IPS-15b (cell line): ENCODE data around the gene RASL12.
"Not testable (repeated sequence)": the region's sequence is repeated elsewhere in the genome, so short reads cannot be mapped to it uniquely, and the experiment has no call there.

Experiments used
- H3K27me3 ChIP-seq: one replicate; pipeline ENCODE4 v1.6.1; 2013; ENCODE audit warnings: low read length; ENCODE audit not compliant: control insufficient read depth, insufficient read depth
- H3K36me3 ChIP-seq: one replicate; pipeline ENCODE4 v1.6.1; 2013; ENCODE audit warnings: low read length; ENCODE audit not compliant: control insufficient read depth, insufficient read depth
- H3K4me1 ChIP-seq: one replicate; pipeline ENCODE4 v1.6.1; 2013; ENCODE audit warnings: mild to moderate bottlenecking, low read length; ENCODE audit not compliant: control insufficient read depth, insufficient read depth
- H3K4me3 ChIP-seq: one replicate; pipeline ENCODE4 v1.5.1; 2013; ENCODE audit warnings: low read depth, low read length
- H3K9ac ChIP-seq: one replicate; pipeline ENCODE4 v1.6.1; 2013; ENCODE audit warnings: low read depth, mild to moderate bottlenecking, low read length
- H3K9me3 ChIP-seq: one replicate; pipeline ENCODE4 v1.6.1; 2013; ENCODE audit warnings: mild to moderate bottlenecking, low read length; ENCODE audit not compliant: control insufficient read depth, insufficient read depth

RASL12 gene

DNA sequence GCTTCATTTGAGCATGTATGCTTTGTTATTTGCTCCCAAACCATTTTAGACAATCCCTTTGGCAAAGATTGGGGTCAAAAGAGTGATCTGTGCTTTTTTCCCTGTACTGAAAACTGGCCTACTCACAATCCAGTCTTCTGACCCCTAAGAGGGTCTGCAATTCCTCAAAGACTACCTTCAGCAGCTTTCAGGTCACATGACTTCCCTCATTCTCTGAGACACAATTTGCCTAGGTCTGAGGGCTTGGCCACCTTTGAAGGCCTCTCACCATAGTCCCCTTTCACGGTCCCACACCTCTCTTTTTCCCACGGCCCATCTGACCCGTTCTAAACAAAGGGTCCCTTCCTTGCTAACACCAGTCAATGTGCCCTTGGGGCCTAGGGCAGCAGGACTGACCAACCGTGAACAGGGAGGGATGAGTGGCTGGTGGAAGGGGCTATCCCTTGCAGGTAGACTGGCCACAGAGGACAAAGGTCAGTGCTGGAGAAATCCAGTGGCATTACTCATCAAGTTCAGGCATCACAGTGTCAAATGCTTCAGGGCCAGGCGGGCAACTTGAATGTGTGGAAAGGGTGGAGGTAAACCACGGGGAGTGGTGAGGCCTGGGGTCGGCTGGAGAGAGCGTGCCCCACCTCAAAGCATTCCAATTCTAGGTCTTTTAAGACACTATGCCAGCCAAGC, 10.8 kb downstream of the RASL12 start:
- Histone ChIP-seq H3K9me3 (no peaks in the 10 kb centered on the region), H3K9ac (no peak overlapping the region), H3K4me1 (no peaks in the 10 kb centered on the region), H3K27me3 (no peaks in the 10 kb centered on the region), H3K4me3 (no peak overlapping the region), H3K36me3 (peaks cover 13% of the 10 kb centered on the region)

DNA sequence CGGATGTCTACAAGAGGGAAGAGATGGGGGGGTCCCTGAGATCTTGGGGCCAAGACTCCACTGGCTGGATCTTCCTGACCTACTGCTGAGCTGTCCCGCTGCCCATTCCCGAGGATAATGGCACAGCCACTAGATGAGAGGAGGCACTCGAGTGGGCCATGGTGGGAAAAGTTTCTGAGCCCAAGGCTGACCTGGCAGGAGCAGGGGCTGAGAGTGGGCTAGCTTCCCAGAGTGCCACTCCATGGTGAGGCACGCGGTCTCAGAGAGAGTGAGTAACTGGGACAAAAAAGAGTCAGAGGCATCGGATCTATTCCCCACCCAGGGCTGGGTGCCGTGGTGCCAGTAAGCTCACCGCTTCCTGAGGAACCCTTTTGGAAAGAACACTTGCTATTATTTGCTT, 11.7 kb downstream of the RASL12 start:
- H3K9ac ChIP-seq, result no peak overlapping the region
- H3K27me3 ChIP-seq, result no peaks in the 10 kb centered on the region
- no peak overlapping the region for H3K4me3 ChIP-seq
- peaks cover 13% of the 10 kb centered on the region for H3K36me3 ChIP-seq
- H3K4me1 ChIP-seq, result no peaks in the 10 kb centered on the region
- no peaks in the 10 kb centered on the region for H3K9me3 ChIP-seq

DNA sequence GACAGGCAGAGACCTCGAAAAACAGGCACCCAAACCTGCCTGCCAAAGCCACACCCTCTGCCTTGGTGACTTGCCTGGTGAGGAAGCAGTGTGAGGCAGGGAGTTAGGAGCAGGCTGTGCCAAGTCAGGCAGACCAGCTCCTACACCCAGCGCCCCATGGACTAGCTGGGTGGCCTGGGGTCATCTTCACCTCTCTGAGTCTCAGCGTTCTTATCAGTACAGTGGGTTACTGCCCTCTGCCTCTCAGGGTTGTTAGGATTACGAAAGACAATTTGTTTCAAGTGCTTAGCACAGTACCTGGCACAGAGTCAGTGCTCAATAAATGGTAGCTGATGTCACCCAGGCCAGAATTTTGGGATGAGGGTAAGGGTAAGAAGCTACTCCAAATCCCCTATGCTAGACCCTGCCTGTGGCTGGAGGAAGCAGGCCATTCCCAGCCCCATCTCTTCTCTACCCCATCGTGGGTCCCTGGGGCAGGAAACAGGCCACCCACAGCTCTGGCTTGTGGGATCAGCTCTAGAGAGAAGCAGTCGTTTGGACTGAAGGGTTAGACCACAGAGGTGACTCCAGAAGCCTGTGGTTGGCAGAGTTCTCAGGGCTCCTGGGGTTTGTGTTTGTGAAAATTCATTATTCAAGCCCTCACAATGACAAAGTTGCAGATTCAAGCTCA, 12.5 kb downstream of the RASL12 start:
- Histone ChIP-seq H3K9me3 (no peaks in the 10 kb centered on the region), H3K9ac (no peak overlapping the region), H3K4me3 (no peak overlapping the region), H3K27me3 (no peaks in the 10 kb centered on the region), H3K4me1 (no peaks in the 10 kb centered on the region), H3K36me3 (peaks cover 13% of the 10 kb centered on the region)

DNA sequence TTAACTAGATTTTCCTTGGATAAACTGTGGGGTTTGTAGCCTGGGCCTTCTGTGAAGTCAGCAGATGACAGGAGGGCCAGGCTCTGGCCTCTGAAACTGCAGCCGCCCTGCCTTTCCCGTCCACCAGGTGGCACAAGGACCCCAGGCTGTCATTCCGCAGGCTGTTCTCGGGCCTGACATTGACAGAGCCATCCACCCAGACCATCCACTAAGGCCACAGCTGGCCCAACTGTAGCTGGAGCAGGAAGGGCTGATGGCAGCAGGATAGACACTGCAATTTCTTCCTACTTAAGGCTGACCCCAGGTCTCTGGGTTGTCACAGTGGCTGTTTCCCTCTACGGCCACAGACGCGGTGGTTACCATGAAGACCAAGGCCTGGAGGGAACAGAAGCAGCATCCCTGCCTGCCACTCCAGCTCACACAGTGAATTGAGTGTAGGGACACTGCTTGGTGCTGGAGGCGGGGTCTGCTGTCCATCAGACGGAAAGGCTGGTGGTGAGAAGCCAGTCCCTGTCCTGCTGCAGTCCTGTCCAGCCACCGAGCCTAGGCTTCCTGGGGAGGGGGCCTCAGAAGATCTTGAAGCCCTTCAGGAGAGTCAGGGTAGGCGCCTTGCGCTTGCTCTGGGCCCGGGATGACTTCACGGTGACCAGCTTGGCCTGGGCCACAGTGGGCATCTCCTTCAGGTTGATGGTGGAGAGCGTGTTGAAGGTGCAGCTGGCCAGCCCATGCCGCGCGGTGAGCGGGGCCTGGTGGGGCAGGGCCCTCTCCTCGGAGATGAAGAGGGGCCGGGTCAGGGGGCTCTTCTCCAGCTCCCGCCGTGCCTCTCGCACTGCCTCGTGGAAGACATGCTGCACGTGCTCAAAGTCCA, 13.2 kb downstream of the RASL12 start:
- peaks cover 4% of the 10 kb centered on the region for H3K4me1 ChIP-seq

DNA sequence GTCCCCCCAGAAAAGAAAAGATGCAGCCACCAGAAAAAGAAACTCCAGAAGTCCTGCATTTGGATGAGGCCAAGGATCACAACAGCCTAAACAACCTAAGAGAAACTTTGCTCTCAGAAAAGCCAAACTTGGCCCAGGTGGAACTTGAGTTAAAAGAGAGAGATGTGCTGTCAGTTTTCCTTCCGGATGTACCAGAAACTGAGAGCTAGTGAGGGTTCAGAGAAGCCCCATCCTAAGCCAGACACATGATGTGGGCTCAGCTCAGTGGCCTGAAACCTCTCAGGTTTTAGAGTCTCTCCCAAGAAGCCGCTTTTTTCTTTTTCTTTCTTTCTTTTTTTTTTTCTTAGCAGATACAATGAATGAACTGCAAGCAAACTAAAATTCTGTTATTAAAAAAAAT, 14.8 kb downstream of the RASL12 start:
- no peak overlapping the region for H3K9ac ChIP-seq
- peaks cover 5% of the 10 kb centered on the region for H3K36me3 ChIP-seq
- H3K4me1 ChIP-seq, result peaks cover 5% of the 10 kb centered on the region
- H3K9me3 ChIP-seq, result no peaks in the 10 kb centered on the region
- no peak overlapping the region for H3K4me3 ChIP-seq
- H3K27me3 ChIP-seq, result peaks cover 3% of the 10 kb centered on the region

More for the DNA sequence above, 13.2 kb downstream of the RASL12 start:
- Histone ChIP-seq H3K9ac (no peak overlapping the region), H3K27me3 (peaks cover 3% of the 10 kb centered on the region), H3K36me3 (peaks cover 13% of the 10 kb centered on the region), H3K9me3 (no peaks in the 10 kb centered on the region), H3K4me3 (no peak overlapping the region)

DNA sequence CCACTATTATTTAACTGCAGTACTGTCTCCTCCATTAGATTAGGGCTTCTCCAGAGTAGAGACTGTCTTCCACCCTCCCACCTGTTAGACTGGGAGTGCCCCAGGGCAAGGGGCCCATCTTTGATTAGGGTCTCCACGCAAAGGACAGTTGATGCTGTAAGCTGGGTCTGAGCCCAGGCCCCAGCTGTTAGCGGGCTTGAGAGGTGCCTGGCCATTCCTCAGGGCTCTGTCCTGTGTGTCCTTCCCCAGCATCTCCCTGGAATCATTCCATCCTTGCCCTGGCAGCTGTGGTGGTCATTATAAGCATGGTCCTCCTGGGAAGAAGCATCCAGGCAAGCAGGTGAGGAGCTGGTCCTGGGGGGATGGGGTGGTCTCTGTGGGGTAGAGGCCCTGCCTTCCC, 16.5 kb downstream of the RASL12 start:
- H3K9ac ChIP-seq, result no peak overlapping the region
- H3K4me1 ChIP-seq, result peaks cover 5% of the 10 kb centered on the region
- no peak overlapping the region for H3K4me3 ChIP-seq
- peaks cover 5% of the 10 kb centered on the region for H3K36me3 ChIP-seq
- H3K9me3 ChIP-seq, result no peaks in the 10 kb centered on the region
- peaks cover 3% of the 10 kb centered on the region for H3K27me3 ChIP-seq

DNA sequence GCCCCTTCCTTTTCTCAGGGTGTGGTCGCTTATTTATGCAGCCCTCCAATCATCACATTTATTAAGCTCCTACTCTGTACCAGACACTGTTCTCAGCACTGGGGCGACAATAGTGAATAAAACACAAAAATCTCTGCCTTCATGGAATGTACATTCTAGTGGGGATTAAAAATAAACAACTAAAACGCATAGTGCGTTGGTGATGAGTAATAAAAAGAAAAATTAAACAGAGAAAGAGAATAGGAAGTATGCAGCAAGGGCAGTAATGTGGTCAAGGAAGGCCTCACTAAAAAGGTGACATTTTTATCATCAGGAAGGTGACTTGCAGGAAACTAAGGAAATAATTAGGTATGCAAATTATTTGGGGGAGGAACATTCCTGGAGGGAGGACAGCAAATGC, 17.5 kb downstream of the RASL12 start:
- no peaks in the 10 kb centered on the region for H3K9me3 ChIP-seq
- no peak overlapping the region for H3K4me3 ChIP-seq
- peaks cover 3% of the 10 kb centered on the region for H3K27me3 ChIP-seq
- H3K36me3 ChIP-seq, result peaks cover 2% of the 10 kb centered on the region
- H3K4me1 ChIP-seq, result peaks cover 5% of the 10 kb centered on the region
- H3K9ac ChIP-seq, result no peak overlapping the region

DNA sequence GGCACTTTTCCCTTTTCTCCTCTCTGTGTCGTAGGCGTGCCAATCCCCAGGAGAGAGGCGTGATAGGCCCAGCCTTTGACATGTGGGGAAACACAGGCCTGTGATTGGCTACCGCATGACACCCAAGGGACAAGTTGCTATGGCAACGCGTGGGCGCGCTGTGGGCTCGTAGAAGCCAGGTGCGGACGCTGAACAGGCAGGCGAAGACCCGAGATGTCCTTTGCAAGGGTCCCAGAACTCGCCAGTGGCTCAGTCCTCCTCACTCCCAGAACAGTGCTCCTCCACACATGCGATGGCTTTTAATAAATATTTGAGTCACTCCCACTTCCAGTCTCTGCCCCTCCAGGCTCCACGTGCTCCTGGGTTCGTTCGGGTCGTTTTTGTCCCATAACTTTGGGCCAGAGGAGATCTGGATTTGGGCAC, 18.4 kb downstream of the RASL12 start:
- H3K9ac ChIP-seq, result no peak overlapping the region
- H3K36me3 ChIP-seq, result no peaks in the 10 kb centered on the region
- H3K4me1 ChIP-seq, result peaks cover 7% of the 10 kb centered on the region
- peaks cover 3% of the 10 kb centered on the region for H3K27me3 ChIP-seq
- peak overlapping the region; percentile 47 for H3K4me3 ChIP-seq
- no peaks in the 10 kb centered on the region for H3K9me3 ChIP-seq

DNA sequence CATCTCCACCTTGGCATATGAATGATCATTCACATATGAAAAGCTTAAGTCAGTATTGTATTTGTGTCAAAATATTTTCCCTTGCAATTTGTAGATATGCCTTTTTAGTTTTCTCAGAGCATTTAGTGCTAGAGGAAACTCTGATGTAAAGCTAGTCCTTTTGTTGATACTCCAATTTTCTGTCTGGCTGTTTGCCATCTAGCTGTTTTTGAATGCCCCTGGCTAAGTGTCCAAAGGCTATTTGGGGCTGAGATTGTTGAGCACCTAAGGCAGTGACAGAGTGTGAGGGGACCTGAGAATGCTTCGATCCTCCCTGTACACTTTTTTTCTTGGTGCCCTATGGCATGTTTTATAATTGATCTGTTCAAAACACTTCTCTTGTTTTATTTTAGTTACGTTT, 19.6 kb downstream of the RASL12 start:
- H3K9me3 ChIP-seq, result no peaks in the 10 kb centered on the region
- no peaks in the 10 kb centered on the region for H3K36me3 ChIP-seq
- H3K27me3 ChIP-seq, result peaks cover 3% of the 10 kb centered on the region
- no peak overlapping the region for H3K4me3 ChIP-seq
- peaks cover 7% of the 10 kb centered on the region for H3K4me1 ChIP-seq
- H3K9ac ChIP-seq, result no peak overlapping the region

DNA sequence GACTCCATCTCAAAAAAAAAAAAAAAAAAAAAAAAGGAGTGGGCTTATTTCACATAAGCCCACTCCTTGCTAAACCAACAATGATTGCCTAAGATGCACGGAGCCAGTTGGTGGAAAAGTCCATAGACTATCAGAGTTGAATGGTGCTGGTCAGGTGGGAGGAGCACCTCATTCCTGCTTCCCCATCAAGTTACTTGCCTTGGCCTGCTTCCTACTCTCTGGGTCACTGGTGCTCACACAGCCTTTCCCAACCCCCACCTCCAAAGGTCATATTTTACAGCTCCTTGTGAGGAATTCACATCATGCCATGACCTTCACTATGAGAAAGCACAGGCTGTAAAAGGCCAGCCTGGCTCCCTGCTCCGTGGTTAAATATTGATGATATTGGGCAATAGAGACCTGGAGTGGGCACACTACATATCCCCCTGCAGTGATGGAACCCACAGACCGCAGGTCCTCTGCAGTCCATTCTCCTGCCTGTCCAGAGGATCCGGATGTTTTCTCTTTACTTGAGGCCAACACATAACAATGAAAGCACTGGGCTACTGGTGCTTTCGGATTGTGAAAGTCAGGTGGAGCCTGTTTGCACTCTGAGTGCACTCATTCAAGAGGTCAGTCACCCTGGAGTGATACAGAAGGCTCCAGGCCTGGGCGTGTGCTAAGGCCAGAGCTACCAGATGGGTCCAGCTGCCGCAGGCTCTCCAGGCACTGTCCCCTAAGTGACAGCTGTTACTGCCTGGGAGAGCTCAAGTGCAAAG, 22.9 kb downstream of the RASL12 start, which contains the start of gene SLC51B:
Gene SLC51B, plus strand, starts transcription at position 664 of the 758 bp plus-strand sequence. CDS start 4,618 bp downstream, outside the sequence.
- no peak within 1 kb of the TSS for H3K9ac ChIP-seq

DNA sequence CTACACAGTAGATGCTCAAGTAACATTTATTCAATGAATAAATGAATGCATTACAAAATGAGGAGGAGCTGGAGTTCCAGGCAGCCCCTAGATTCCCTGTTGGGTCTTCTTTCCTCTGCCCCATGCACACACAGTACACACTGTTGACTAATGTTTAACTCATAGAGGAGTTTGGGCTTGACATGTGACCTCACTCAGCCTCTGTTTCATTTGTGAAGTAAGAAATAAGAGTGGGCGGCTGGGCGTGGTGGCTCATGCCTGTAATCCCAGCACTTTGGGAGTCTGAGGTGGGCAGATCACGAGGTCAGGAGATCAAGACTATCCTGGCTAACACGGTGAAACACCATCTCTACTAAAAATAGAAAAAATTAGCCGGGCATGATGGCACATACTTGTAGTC, 23.6 kb downstream of the RASL12 start:
- not testable (repeated sequence) for H3K9ac ChIP-seq, H3K9me3 ChIP-seq, H3K4me1 ChIP-seq, H3K36me3 ChIP-seq, H3K27me3 ChIP-seq, H3K4me3 ChIP-seq

More for the DNA sequence above, 22.9 kb downstream of the RASL12 start, which contains the start of gene SLC51B:
- Histone ChIP-seq H3K9me3 (no peaks in the 10 kb centered on the region), H3K27me3 (peaks cover under 1% of the 10 kb centered on the region), H3K4me1 (peaks cover 7% of the 10 kb centered on the region), H3K36me3 (no peaks in the 10 kb centered on the region), H3K4me3 (no peak within 1 kb of the TSS)
